Kidney (tissue), 14 donors: Measurements from ENCODE around the gene CCDC27. TPM values are rescaled to one million over a fixed set of nuclear protein-coding genes. Genes with fewer than 3 reads are reported as not detected.

Experiments
- DNase-seq, 5 donors: peaks; one replicate each; pipeline ENCODE4 v3.0.0-alpha.2; 2013 to 2020
- FAIRE-seq: peaks from 2 replicates; lab custom pipeline; 2012; peaks lifted over from hg19 to GRCh38; lab: Jason Lieb, UNC
- H3K27ac ChIP-seq, 2 donors: one replicate each; pipeline ENCODE4 v1.7.0; 2013; ENCODE audit warnings: low read depth in 2 of 2, low read length in 2 of 2, inconsistent platforms in 1 of 2
- H3K27me3 ChIP-seq: one replicate; pipeline ENCODE4 v1.7.1; 2013; ENCODE audit warnings: low read length, inconsistent platforms; ENCODE audit not compliant: control insufficient read depth, insufficient read depth
- H3K36me3 ChIP-seq, 3 donors: one replicate each; pipeline versions ENCODE4 v1.7.0 to v1.7.1; 2013; ENCODE audit warnings: low read length in 3 of 3, control low read depth in 1 of 3, inconsistent platforms in 1 of 3; ENCODE audit not compliant: insufficient read depth in 3 of 3, control insufficient read depth in 2 of 3
- H3K4me1 ChIP-seq, 3 donors: one replicate each; pipeline versions ENCODE4 v1.7.0 to v1.7.1; 2013; ENCODE audit warnings: low read length in 3 of 3, inconsistent platforms in 1 of 3, low read depth in 1 of 3; ENCODE audit not compliant: control insufficient read depth in 2 of 3, insufficient read depth in 2 of 3
- H3K4me3 ChIP-seq, 3 donors: one replicate each; pipeline versions ENCODE4 v1.7.0 to v1.8.1; 2013; ENCODE audit warnings: low read length in 3 of 3, control low read depth in 1 of 3, inconsistent platforms in 1 of 3
- H3K9ac ChIP-seq, 3 donors: one replicate each; pipeline versions ENCODE4 v1.7.0 to v1.7.1; 2013; ENCODE audit warnings: low read length in 3 of 3, control low read depth in 1 of 3, inconsistent platforms in 1 of 3
- H3K9me3 ChIP-seq, 3 donors: one replicate each; pipeline versions ENCODE4 v1.7.0 to v1.7.1; 2013; ENCODE audit warnings: low read length in 3 of 3, control low read depth in 1 of 3, inconsistent platforms in 1 of 3; ENCODE audit not compliant: control insufficient read depth in 2 of 3, insufficient read depth in 1 of 3
- CTCF ChIP-seq: IDR thresholded peaks from 3 replicates; pipeline ENCODE4 v1.5.1; 2012; ENCODE audit warnings: mild to moderate bottlenecking, moderate library complexity, borderline replicate concordance; ENCODE audit not compliant: insufficient read depth; ENCODE audit errors: extremely low read depth
- intact Hi-C: fragments of 100-400 bp; cut with DNase I; formaldehyde crosslinking; loops from one replicate; pipeline ENCODE4 v1.11.1; 2022
- polyA plus RNA-seq: library from polyadenylated mRNA; stranded (reverse); fragments of 350-450 nt; fragmentation: Illumina TruSeq; extraction: RNeasy Lipid Tissue Mini Kit (QIAGEN cat#74804); gene quantifications from one replicate; pipeline ENCODE4 v1.2.3, GENCODE V29; 2014; ENCODE audit warnings: low read depth, low replicate concordance; ENCODE audit not compliant: insufficient read depth
- total RNA-seq: library from RNA; stranded (reverse); fragmentation: NEBNext Ultra II Directional; extraction: Animal tissue kit (Norgen Biotek cat#: 25700); gene quantifications from one replicate; pipeline ENCODE4 v1.2.1, GENCODE V29; 2021
- donor health status: control.
- donor health status: control.
- donor health status: control.
- donor health status: control.
- donor health status: control.
- donor health status: DM: yes; HTN: yes; CAD: no.
- donor health status: Normal renal cell carcinoma (clear cell type).

The CCDC27 gene
- total and polyA plus RNA-seq, 2 donors from 2014 or later, result not detected

GRCh38 chr1:3743826-3744225 lies 8.4 kb upstream of the CCDC27 start:
- intact Hi-C loops, result no loop called here
- Histone ChIP-seq H3K4me1 (peaks cover 0 to 10% (median 0%) of the 10 kb centered on the region in 3 donors), H3K4me3 (no peak overlapping the region), H3K36me3 (peaks cover 4 to 13% (median 7%) of the 10 kb centered on the region in 3 donors), H3K9ac (no peak overlapping the region), H3K27me3 (no peaks in the 10 kb centered on the region), H3K9me3 (no peaks in the 10 kb centered on the region), H3K27ac (no peak overlapping the region)
- FAIRE-seq, result no peak
- TF ChIP-seq CTCF, result no peak
- no peak for DNase-seq

GRCh38 chr1:3744646-3745045 lies 7.6 kb upstream of the CCDC27 start:
- H3K9me3 ChIP-seq, result no peaks in the 10 kb centered on the region
- H3K9ac ChIP-seq, result no peak overlapping the region
- peaks cover 4 to 7% (median 5%) of the 10 kb centered on the region in 3 donors for H3K36me3 ChIP-seq
- intact Hi-C loops, result no loop called here
- TF ChIP-seq CTCF, result no peak
- no peak overlapping the region for H3K27ac ChIP-seq
- no peaks in the 10 kb centered on the region for H3K27me3 ChIP-seq
- no peak for FAIRE-seq
- DNase-seq, result peak in 2 of 5 donors; percentile 28 to 50
- H3K4me3 ChIP-seq, result no peak overlapping the region
- H3K4me1 ChIP-seq, result peaks cover 0 to 10% (median 0%) of the 10 kb centered on the region in 3 donors

- Histone ChIP-seq H3K36me3 (peaks cover under 1 to 7% (median 1%) of the 10 kb centered on the region in 3 donors), H3K4me3 (no peak overlapping the region), H3K9ac (no peak overlapping the region), H3K9me3 (no peaks in the 10 kb centered on the region), H3K27me3 (no peaks in the 10 kb centered on the region), H3K27ac (no peak overlapping the region), H3K4me1 (peaks cover 0 to 10% (median 0%) of the 10 kb centered on the region in 3 donors)
- DNase-seq (peak in 1 of 5 donors; percentile 30), FAIRE-seq (no peak)
- intact Hi-C loops, result no loop called here
- TF ChIP-seq CTCF, result no peak
Observed at GRCh38 chr1:3745071-3745470, 7.2 kb upstream of the CCDC27 start.
